RWPE1 (cell line): ENCODE results near the gene MMP23B.
A peak's percentile ranks its signal among the peaks of the same experiment; 100 is the strongest.
"Not testable (repeated sequence)": the region's sequence is repeated elsewhere in the genome, so short reads cannot be mapped to it uniquely, and the experiment has no call there.

Experiments
- CTCF ChIA-PET: fragments of 350-600 bp; sonication (Branson Sonifier 250); formaldehyde crosslinking; extraction: SDS; loops from one replicate; lab custom pipeline; 2021; lab: Yijun Ruan, JAX
- POLR2A ChIA-PET: fragments of 400-600 bp; formaldehyde crosslinking; extraction: SDS; loops from one replicate; lab custom pipeline; 2020; ENCODE audit warnings: antibody characterized with exemption; ENCODE audit not compliant: low non-redundant PET; lab: Yijun Ruan, JAX
- DNase-seq: peaks from one replicate; pipeline ENCODE4 v3.0.0; 2012; ENCODE audit warnings: low spot score
- H3K27ac ChIP-seq: fragments of 450-650 bp; 2 replicates; pipeline ENCODE4 v1.5.1; 2017
- TF ChIP-seq, protein P1 (sequence below): fragments of 450-650 bp; conservative IDR thresholded peaks from 2 replicates; pipeline ENCODE4 v1.5.1; 2017; ENCODE audit warnings: low read depth, mild to moderate bottlenecking

Gene MMP23B

DNA sequence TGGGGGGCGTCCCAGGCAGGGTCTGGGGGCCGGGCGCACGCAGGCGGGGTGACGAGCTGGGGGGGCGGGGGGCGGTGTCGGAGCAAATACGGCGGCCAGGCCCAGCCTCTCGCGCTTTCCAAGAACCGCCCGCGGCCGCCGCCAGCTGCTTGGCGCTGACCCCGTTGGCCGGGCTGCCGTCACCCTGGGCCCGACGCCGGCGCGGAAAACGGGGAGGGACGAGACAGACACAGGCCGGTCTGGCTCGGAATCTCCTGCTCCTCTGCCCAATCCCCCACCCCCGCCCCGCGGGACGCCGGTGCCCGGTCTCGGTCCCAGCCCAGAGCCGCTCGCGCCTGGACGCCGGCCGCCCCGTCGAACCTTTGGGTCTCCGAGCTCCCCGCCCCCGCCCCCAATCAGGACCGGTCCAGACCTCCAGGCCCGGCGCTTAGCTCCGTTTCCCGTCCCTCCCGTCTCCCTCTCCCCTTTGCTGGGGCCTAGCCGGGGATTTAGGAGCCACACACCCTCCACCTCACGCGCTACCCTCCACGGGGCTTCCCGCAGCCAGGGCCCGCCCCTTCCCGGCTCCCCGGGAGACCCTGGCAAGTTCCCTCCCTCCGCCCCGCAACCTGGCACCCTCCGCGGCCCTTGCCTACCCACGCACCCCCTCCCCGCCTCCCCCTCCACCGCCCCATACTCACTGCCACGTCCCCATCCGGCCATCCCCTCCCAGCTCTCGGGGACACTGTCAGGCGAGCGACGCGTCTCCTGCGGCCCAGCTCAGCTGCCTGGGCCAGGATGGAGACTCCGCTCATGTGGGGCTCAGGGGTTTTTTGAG lies 800 bp upstream of the MMP23B start:
- peak overlapping the region; percentile 45; the same call in 1 of the 2 replicates for H3K27ac ChIP-seq
- TF ChIP-seq, protein P1, sequence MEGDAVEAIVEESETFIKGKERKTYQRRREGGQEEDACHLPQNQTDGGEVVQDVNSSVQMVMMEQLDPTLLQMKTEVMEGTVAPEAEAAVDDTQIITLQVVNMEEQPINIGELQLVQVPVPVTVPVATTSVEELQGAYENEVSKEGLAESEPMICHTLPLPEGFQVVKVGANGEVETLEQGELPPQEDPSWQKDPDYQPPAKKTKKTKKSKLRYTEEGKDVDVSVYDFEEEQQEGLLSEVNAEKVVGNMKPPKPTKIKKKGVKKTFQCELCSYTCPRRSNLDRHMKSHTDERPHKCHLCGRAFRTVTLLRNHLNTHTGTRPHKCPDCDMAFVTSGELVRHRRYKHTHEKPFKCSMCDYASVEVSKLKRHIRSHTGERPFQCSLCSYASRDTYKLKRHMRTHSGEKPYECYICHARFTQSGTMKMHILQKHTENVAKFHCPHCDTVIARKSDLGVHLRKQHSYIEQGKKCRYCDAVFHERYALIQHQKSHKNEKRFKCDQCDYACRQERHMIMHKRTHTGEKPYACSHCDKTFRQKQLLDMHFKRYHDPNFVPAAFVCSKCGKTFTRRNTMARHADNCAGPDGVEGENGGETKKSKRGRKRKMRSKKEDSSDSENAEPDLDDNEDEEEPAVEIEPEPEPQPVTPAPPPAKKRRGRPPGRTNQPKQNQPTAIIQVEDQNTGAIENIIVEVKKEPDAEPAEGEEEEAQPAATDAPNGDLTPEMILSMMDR, result no peak
- ChIA-PET CTCF (no interaction called here), POLR2A (no interaction called here)
- no peak for DNase-seq

DNA sequence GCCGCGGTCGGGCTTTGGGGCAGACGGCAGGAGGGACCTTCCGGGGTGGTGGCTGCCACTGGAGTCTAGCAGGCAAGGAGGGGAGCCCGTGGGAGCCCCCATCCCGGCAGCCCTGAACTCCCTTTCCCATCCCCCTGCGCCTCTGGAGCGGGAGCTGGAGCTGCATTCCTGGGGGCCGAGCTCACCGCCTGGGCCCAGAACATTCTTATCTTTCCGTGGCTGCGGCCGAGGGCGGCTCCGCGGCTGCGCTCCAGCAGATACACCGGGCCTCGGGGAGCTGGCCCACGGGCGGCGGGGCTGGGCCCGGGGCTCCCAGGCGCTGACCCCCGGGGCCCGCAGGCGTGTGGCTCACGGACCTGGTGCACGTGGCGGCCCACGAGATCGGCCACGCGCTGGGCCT lies 1.4 kb downstream of the MMP23B start:
- POLR2A ChIA-PET, CTCF ChIA-PET, H3K27ac ChIP-seq: not testable (repeated sequence)

GRCh38 chr1:1634613-1635012 lies 2.6 kb downstream of the MMP23B start:
- POLR2A ChIA-PET, H3K27ac ChIP-seq, CTCF ChIA-PET, DNase-seq: not testable (repeated sequence)

More for the DNA sequence above, 1.4 kb downstream of the MMP23B start:
- DNase-seq, result not testable (repeated sequence)

GRCh38 chr1:1636621-1637478 lies 4.9 kb downstream of the MMP23B start:
- CTCF ChIA-PET, DNase-seq, H3K27ac ChIP-seq: not testable (repeated sequence)
- POLR2A ChIA-PET, result interaction anchor here (0.6 kb wide), 1 partner anchor 18 kb away, joined by 3 read pairs; no protein-coding TSS in a partner anchor

DNA sequence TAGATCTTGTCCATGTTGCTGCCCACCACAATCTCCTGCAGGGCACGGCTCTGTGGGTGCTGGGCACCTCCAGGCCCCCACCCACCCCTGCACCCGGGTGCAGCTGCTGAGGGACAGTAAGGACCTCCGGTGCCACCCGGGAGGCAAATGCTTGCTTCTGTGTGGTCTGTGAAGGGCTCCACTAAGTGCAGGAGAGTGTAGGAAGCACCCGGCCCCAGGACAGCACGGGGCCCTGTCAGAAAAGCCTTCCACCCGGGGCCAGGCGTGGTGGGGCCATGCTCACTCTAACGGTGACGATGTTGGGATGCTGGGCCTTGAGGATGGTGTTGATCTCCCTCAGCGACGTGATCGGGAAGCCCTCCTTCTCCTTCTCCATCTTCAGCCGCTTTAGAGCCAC lies 5.5 kb downstream of the MMP23B start:
- CTCF ChIA-PET, H3K27ac ChIP-seq, POLR2A ChIA-PET, DNase-seq: not testable (repeated sequence)

DNA sequence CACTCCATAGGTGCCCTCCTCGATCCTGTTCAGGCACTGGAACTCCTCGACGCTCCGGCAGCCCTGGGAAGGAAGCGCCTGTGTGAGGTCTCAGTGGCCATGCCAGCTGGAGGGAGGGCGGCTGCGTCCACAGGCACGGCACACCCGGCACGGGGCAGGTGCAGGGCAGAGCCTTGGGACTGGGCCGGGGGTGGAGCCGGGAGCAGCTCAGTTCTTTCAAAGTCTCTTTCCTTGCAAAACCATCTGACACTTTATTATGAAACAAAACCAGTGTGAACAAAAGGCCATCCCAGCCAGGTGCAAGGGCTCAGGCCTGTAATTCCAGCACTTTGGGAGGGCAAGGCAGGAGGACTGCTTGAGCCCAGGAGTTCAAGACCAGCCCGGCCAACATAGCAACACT lies 6.6 kb downstream of the MMP23B start:
- H3K27ac ChIP-seq, POLR2A ChIA-PET, DNase-seq, CTCF ChIA-PET: not testable (repeated sequence)

GRCh38 chr1:1639368-1639767 lies 7.4 kb downstream of the MMP23B start:
- DNase-seq, POLR2A ChIA-PET, CTCF ChIA-PET, H3K27ac ChIP-seq: not testable (repeated sequence)

DNA sequence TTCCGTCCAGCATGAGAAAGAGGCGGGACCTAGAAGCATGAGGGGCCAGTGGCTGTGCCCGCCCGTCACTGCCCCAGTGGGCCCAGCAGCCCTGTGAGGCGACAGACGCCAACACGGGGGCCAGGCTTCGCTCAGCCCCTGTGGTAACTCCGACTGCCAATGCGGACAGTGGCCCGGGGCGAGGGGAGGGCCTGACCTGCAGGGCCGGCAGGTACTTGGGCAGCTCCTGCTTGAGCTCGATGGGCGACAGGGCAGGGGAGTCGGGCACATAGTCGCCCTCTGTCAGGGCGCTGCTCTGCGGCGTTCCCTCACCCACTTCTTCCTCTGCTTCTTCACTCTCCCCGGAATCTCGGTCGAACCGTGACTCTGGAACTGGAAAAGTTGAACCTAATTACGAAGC lies 8.1 kb downstream of the MMP23B start:
- DNase-seq, result not testable (repeated sequence)

DNA sequence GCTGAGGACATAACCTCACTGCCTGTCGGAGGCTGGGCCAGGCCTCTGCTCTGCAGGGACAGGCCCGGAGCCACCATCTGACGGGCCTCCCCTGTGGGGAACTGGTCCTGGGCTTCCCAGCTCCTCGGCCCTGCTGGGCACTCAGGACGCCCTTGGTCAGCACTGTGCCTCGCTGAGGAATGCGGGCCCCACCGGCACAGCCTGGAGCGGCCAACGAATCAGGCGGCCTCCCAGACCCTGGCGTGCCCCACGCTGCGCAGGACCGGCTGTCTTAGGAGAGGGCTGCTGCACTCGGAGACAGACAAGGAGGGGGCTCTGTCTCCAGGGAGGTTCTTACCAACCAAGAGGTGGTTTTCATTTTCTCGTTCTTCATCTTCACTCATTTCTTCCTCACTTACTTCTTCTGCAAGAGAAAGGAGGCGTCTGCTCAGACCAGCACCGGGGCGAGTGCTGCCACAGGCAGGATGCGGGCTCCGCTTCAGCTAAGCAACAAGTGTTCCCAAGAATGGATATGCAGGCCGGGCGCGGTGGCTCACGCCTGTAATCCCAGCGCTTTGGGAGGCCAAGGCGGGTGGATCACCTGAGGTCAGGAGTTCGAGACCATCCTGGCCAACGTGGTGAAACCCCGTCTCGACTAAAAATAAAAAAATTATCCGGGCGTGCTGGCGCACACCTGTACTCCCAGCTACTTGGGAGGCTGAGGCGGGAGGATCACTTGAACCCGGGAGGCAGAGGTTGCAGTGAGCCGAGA lies 8.9 kb downstream of the MMP23B start:
- DNase-seq, POLR2A ChIA-PET, H3K27ac ChIP-seq, CTCF ChIA-PET: not testable (repeated sequence)

More for the DNA sequence above, 8.1 kb downstream of the MMP23B start:
- CTCF ChIA-PET, POLR2A ChIA-PET, H3K27ac ChIP-seq: not testable (repeated sequence)

DNA sequence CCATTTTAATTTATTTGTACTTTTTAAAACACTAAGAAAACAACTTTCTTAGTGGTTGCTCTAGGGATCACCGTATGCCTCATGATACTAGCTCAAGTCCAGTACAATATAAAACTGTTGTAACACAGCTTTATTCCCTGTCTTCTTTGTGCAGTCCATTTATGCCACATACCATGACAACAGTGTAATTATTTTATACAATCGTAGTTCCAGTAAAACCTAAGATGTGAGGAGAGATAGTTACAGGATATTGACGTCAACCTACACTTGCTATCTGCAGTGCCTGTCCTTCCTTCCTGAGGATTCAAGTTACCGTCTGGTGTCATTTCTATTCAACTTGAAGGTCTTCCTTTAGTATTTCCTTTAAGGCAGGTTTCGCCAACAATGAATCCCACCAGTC lies 14.4 kb downstream of the MMP23B start:
- POLR2A ChIA-PET, DNase-seq, H3K27ac ChIP-seq, CTCF ChIA-PET: not testable (repeated sequence)

- CTCF ChIA-PET, POLR2A ChIA-PET: not testable (repeated sequence)
Measured at GRCh38 chr1:1647567-1648241, 15.7 kb downstream of the MMP23B start.

GRCh38 chr1:1648265-1648664 lies 16.3 kb downstream of the MMP23B start:
- POLR2A ChIA-PET, DNase-seq, CTCF ChIA-PET, H3K27ac ChIP-seq: not testable (repeated sequence)

More at GRCh38 chr1:1647567-1648241, 15.7 kb downstream of the MMP23B start:
- H3K27ac ChIP-seq, DNase-seq: not testable (repeated sequence)
